ENCODE measurements around the gene ZNF584.

Gene ZNF584

GRCh38 chr19:58466089-58466759 lies 57.8 kb downstream of the ZNF584 start:
- 35% methylated on average over 15 of the region's 20 CpGs for WGBS (ENCODE audit: insufficient coverage)
- Histone ChIP-seq H3K36me3 (ENCODE audit: control insufficient read depth in 4 of 4, insufficient read depth in 4 of 4, low read length in 3 of 4) (peaks cover 0 to 19% (median 12%) of the 10 kb centered on the region in 4 experiments), H3K27ac (ENCODE audit: insufficient read depth in 1 of 2, low read depth in 1 of 2, low read length in 2 of 2, poor library complexity in 1 of 2, severe bottlenecking in 2 of 2) (no peak overlapping the region), H3K9me3 (ENCODE audit: control extremely low read depth in 1 of 5, control insufficient read depth in 4 of 5, insufficient read depth in 2 of 5, low read depth in 1 of 5, low read length in 4 of 5) (no peaks in the 10 kb centered on the region), H3K4me1 (ENCODE audit: control extremely low read depth in 1 of 4, control insufficient read depth in 4 of 4, insufficient read depth in 4 of 4, low read length in 3 of 4) (peaks cover 0 to 17% (median 15%) of the 10 kb centered on the region in 4 experiments), H3K4me3 (ENCODE audit: control insufficient read depth in 1 of 7, extremely low read depth in 1 of 7, insufficient read depth in 4 of 7, low read depth in 2 of 7, low read length in 6 of 7) (peak overlapping the region; percentile 53 to 91 (median 85)), H3K27me3 (replicated peaks in 2 of 5; ENCODE audit: control insufficient read depth in 4 of 5, insufficient read depth in 5 of 5, low read length in 4 of 5) (peaks cover 0 to 4% (median 0%) of the 10 kb centered on the region in 5 experiments)
- CTCF ChIA-PET = no interaction called here
- DNase-seq = no peak
- POLR2A ChIA-PET = no interaction called here

GRCh38 chr19:58466760-58467589 lies 58.5 kb downstream of the ZNF584 start, which contains the start of gene ZNF324:
TSS of gene ZNF324 (plus strand) at chr19:58467080. CDS start at chr19:58469186, 2,106 bp downstream.
- ChIA-PET CTCF (no interaction called here), POLR2A (no interaction called here)
- Histone ChIP-seq H3K9me3 (ENCODE audit: control extremely low read depth in 1 of 5, control insufficient read depth in 4 of 5, insufficient read depth in 2 of 5, low read depth in 1 of 5, low read length in 4 of 5) (no peaks in the 10 kb centered on the region), H3K27me3 (replicated peaks in 2 of 5; ENCODE audit: control insufficient read depth in 4 of 5, insufficient read depth in 5 of 5, low read length in 4 of 5) (peaks cover 0 to 4% (median 0%) of the 10 kb centered on the region in 5 experiments), H3K27ac (ENCODE audit: insufficient read depth in 1 of 2, low read depth in 1 of 2, low read length in 2 of 2, poor library complexity in 1 of 2, severe bottlenecking in 2 of 2) (peak within 1 kb of the TSS; percentile 40 to 82), H3K4me3 (ENCODE audit: control insufficient read depth in 1 of 7, extremely low read depth in 1 of 7, insufficient read depth in 4 of 7, low read depth in 2 of 7, low read length in 6 of 7) (peak within 1 kb of the TSS; percentile 53 to 91 (median 85)), H3K36me3 (ENCODE audit: control insufficient read depth in 4 of 4, insufficient read depth in 4 of 4, low read length in 3 of 4) (peaks cover 0 to 25% (median 14%) of the 10 kb centered on the region in 4 experiments), H3K4me1 (ENCODE audit: control extremely low read depth in 1 of 4, control insufficient read depth in 4 of 4, insufficient read depth in 4 of 4, low read length in 3 of 4) (peaks cover 0 to 17% (median 15%) of the 10 kb centered on the region in 4 experiments)
- WGBS (ENCODE audit: insufficient coverage) = 0% methylated on average over 85 of the region's 92 CpGs
- DNase-seq = peak; percentile 95 to 98 (median 97)
